Activated B cell treated with CpG ODN at 0.5 μM for 24 hours (primary cell): ENCODE results near the gene CD55. TPM values are rescaled to one million over a fixed set of nuclear protein-coding genes. Genes with fewer than 3 reads are reported as not detected.

ENCODE experiments used
- ATAC-seq: fragments of 200-7000 bp; cut with Tn5 transposase; one replicate; pipeline ENCODE4 v1.10.0; 2021; ENCODE audit warnings: low read depth, mild to moderate bottlenecking, moderate library complexity
- CTCF ChIA-PET: fragments of 350-600 bp; sonication (Branson Sonifier 250); formaldehyde crosslinking; loops from one replicate; lab custom pipeline; 2021; ENCODE audit warnings: antibody characterized with exemption; lab: Charles Lee
- POLR2A ChIA-PET: fragments of 350-600 bp; sonication (Branson Sonifier 250); formaldehyde crosslinking; loops from one replicate; lab custom pipeline; 2021; ENCODE audit warnings: antibody characterized with exemption; lab: Charles Lee
- DNase-seq: peaks from one replicate; pipeline ENCODE4 v3.0.0; 2022
- H3K27ac Mint-ChIP-seq: one replicate; pipeline ENCODE4 v1.8.0; 2020; ENCODE audit warnings: mixed read lengths
- H3K27me3 Mint-ChIP-seq: one replicate; pipeline ENCODE4 v1.8.0; 2021; ENCODE audit warnings: mixed read lengths
- H3K36me3 Mint-ChIP-seq: one replicate; pipeline ENCODE4 v1.8.0; 2021; ENCODE audit warnings: low read depth, mixed read lengths
- H3K4me1 Mint-ChIP-seq: one replicate; pipeline ENCODE4 v1.8.0; 2021; ENCODE audit warnings: mixed read lengths
- H3K4me3 Mint-ChIP-seq: one replicate; pipeline ENCODE4 v1.8.0; 2020; ENCODE audit warnings: mild to moderate bottlenecking, mixed read lengths
- H3K9me3 Mint-ChIP-seq: one replicate; pipeline ENCODE4 v1.8.0; 2020; ENCODE audit warnings: mixed read lengths
- CTCF ChIP-seq: fragments of 200-600 bp; IDR thresholded peaks from one replicate; pipeline ENCODE4 v1.8.0; 2022; ENCODE audit warnings: antibody characterized with exemption, mild to moderate bottlenecking
- intact Hi-C: fragments of 100-400 bp; cut with micrococcal nuclease; formaldehyde crosslinking; loops from one replicate; pipeline ENCODE4 v1.15.1; 2024
- total RNA-seq: library from RNA; stranded (reverse); gene quantifications from 2 replicates; pipeline ENCODE4 v1.2.3, GENCODE V29; 2022

CD55 gene
- total RNA-seq, 1 donor from 2014 or later: 90.9 TPM

DNA sequence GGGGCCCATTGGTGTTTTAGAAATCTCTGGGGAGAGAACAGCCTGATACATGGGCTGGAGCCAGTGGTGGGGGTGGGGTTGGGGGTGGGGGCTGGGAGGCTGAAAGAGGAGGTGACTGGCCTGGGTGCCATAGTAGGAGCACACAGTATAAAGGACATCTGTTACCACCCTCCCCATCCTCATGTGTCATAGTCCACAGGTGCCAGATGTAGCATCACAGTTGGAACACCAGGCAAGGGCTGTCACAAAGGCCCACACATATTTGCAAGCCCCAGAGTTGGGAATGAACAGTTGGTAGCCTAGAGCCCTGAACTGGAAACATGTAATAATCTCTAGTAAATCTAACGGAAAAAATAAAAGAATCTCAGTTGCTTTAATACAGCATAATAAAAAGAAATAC, 77.5 kb downstream of the CD55 start:
- Mint-ChIP-seq H3K27me3 (no peaks in the 10 kb centered on the region), H3K4me3 (no peak overlapping the region), H3K9me3 (peaks cover 9% of the 10 kb centered on the region), H3K27ac (no peak overlapping the region), H3K36me3 (no peaks in the 10 kb centered on the region), H3K4me1 (peaks cover 5% of the 10 kb centered on the region)
- TF ChIP-seq CTCF: no peak
- intact Hi-C loops: loop anchor here (5.0 kb wide), 1 partner anchor 42 kb away; no protein-coding TSS in a partner anchor
- ChIA-PET POLR2A (no interaction called here), CTCF (no interaction called here)
- no peak for DNase-seq
- ATAC-seq: no peak

DNA sequence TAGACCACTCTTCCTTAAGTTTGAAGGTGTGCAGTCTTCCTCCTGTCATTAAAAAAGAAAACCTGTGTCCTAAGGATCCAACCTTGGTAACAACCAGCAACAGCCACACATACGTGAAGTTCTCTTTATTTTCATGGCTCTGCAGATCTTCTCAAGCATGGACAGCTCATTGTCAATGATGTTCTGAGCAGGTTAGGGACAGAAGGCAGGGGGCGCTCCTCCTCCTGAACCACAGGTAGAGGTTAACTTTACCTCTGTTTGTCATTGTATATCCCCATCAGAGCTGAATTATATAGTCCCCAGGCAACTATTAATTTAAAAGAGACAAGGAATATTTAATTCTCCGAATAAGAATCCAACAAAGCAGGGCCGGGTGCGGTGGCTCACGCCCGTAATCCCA, 80.1 kb downstream of the CD55 start:
- H3K27me3 Mint-ChIP-seq: no peaks in the 10 kb centered on the region
- no peak for TF ChIP-seq CTCF
- ATAC-seq (no peak), DNase-seq (no peak)
- POLR2A ChIA-PET: interaction anchor here (1.1 to 1.2 kb wide), 2 partner anchors 11 to 25 kb away, joined by 3 to 4 read pairs; no protein-coding TSS in a partner anchor
- H3K27ac Mint-ChIP-seq: no peak overlapping the region
- CTCF ChIA-PET: interaction anchor here (0.9 to 2.6 kb wide), 6 partner anchors 13 to 318 kb away, joined by 3 to 13 read pairs (median 5); no protein-coding TSS in a partner anchor
- H3K36me3 Mint-ChIP-seq: no peaks in the 10 kb centered on the region
- peaks cover 9% of the 10 kb centered on the region for H3K9me3 Mint-ChIP-seq
- intact Hi-C loops: no loop called here
- peaks cover 17% of the 10 kb centered on the region for H3K4me1 Mint-ChIP-seq
- H3K4me3 Mint-ChIP-seq: no peak overlapping the region

DNA sequence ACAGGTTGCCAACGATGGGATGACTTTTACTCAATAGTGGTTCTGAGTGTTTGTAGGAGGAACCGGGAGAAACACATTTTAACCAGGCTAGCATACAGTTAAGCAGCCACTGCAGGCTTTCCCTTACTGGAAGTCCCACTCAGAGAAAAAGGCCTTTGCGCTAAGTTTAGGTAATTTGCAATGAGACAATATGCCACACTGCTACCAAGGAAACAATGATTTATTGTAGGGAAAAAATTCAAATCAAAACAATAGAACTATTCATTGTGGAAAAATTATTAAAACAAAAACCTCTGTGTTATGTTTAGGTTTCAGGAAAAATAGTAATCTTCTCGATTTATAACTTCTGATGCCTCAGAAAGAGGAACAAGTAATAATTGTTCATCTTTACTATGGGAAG, 81.3 kb downstream of the CD55 start:
- CTCF ChIA-PET: interaction anchor here (2.6 kb wide), 1 partner anchor 319 kb away, joined by 13 read pairs; no protein-coding TSS in a partner anchor
- Mint-ChIP-seq H3K27me3 (no peaks in the 10 kb centered on the region), H3K27ac (no peak overlapping the region), H3K36me3 (no peaks in the 10 kb centered on the region), H3K4me3 (no peak overlapping the region), H3K4me1 (peaks cover 21% of the 10 kb centered on the region), H3K9me3 (peaks cover 9% of the 10 kb centered on the region)
- POLR2A ChIA-PET: interaction anchor here (1.1 to 1.2 kb wide), 2 partner anchors 10 to 24 kb away, joined by 3 to 4 read pairs; no protein-coding TSS in a partner anchor
- intact Hi-C loops: no loop called here
- DNase-seq: no peak
- ATAC-seq: no peak
- no peak for TF ChIP-seq CTCF

GRCh38 chr1:207404849-207405525, 83.5 kb downstream of the CD55 start:
- ChIA-PET CTCF (interaction anchor here (0.7 to 4.7 kb wide), 41 partner anchors 9 to 360 kb away, joined by 3 to 146 read pairs (median 5); partner anchors contain the start of genes C4BPB, CD55, CR1 and CR2), POLR2A (interaction anchor here (0.6 to 3.5 kb wide), 14 partner anchors 8 to 321 kb away, joined by 3 to 26 read pairs (median 3); partner anchors contain the start of genes CD55, CR1 and CR2)
- no peaks in the 10 kb centered on the region for H3K36me3 Mint-ChIP-seq
- no peak for DNase-seq
- H3K27ac Mint-ChIP-seq: no peak overlapping the region
- intact Hi-C loops: loop anchor here (1.0 kb wide), 5 partner anchors 84 to 355 kb away; partner anchors contain the start of gene CD55
- H3K4me1 Mint-ChIP-seq: peaks cover 31% of the 10 kb centered on the region
- peak; percentile 46 for TF ChIP-seq CTCF
- no peak overlapping the region for H3K4me3 Mint-ChIP-seq
- peaks cover 9% of the 10 kb centered on the region for H3K9me3 Mint-ChIP-seq
- H3K27me3 Mint-ChIP-seq: no peaks in the 10 kb centered on the region
- ATAC-seq: peak; percentile 80

GRCh38 chr1:207405814-207406213, 84.3 kb downstream of the CD55 start:
- no peak for DNase-seq
- ChIA-PET POLR2A (interaction anchor here (1.1 to 3.5 kb wide), 6 partner anchors 19 to 93 kb away, joined by 3 to 26 read pairs (median 4); partner anchors contain the start of genes CD55, CR1 and CR2), CTCF (interaction anchor here (0.7 to 4.7 kb wide), 33 partner anchors 8 to 353 kb away, joined by 3 to 146 read pairs (median 6); partner anchors contain the start of genes C4BPB, CD55, CR1 and CR2)
- TF ChIP-seq CTCF: no peak
- H3K27ac Mint-ChIP-seq: no peak overlapping the region
- H3K9me3 Mint-ChIP-seq: peaks cover 2% of the 10 kb centered on the region
- no peaks in the 10 kb centered on the region for H3K27me3 Mint-ChIP-seq
- H3K4me3 Mint-ChIP-seq: no peak overlapping the region
- H3K4me1 Mint-ChIP-seq: peaks cover 35% of the 10 kb centered on the region
- ATAC-seq: no peak
- intact Hi-C loops: loop anchor here (1.0 kb wide), 5 partner anchors 85 to 356 kb away; partner anchors contain the start of gene CD55
- no peaks in the 10 kb centered on the region for H3K36me3 Mint-ChIP-seq
